ENCODE results near the gene HBG2. TPM values are rescaled to one million over a fixed set of nuclear protein-coding genes. Genes with fewer than 3 reads are reported as not detected.
"Not testable (repeated sequence)": the region's sequence is repeated elsewhere in the genome, so short reads cannot be mapped to it uniquely, and the experiment has no call there.

HBG2 gene
- total and polyA plus RNA-seq, 2 experiments from 2014 or later: not detected

GRCh38 chr11:5300251-5300650, 45.7 kb upstream of the HBG2 start:
- Histone ChIP-seq H3K9me2 (replicated peaks; ENCODE audit: insufficient read depth) (no peaks in the 10 kb centered on the region), H3K4me1 (ENCODE audit: insufficient read depth) (no peaks in the 10 kb centered on the region), H3K27ac (no peak overlapping the region), H3K27me3 (peaks cover 9% of the 10 kb centered on the region), H4K20me1 (ENCODE audit: insufficient read depth, poor library complexity, severe bottlenecking) (no peaks in the 10 kb centered on the region), H3K4me3 (no peak overlapping the region), H2AFZ (no peak overlapping the region), H3K36me3 (replicated peaks; ENCODE audit: insufficient read depth, low read depth) (peaks cover 3% of the 10 kb centered on the region), H3K79me2 (no peaks in the 10 kb centered on the region), H3K4me2 (no peak overlapping the region), H3K9me3 (ENCODE audit: low read depth) (no peaks in the 10 kb centered on the region)
- WGBS (ENCODE audit: low lambda C conversion rate, missing lambda C conversion rate): 56% methylated on average over 3 of the region's 3 CpGs
- TF ChIP-seq EZH2 (IDR thresholded peaks at IDR 0.05; ENCODE audit: borderline replicate concordance) (no peak), EZH2phosphoT487 (IDR thresholded peaks at IDR 0.05; ENCODE audit: low read depth, severe bottlenecking, unreplicated experiment) (no peak), CTCF (IDR thresholded peaks at IDR 0.05; ENCODE audit: poor library complexity) (no peak)
- DNase-seq (ENCODE audit: low spot score): no peak

- TF ChIP-seq EZH2phosphoT487 (IDR thresholded peaks at IDR 0.05; ENCODE audit: low read depth, severe bottlenecking, unreplicated experiment) (no peak), CTCF (IDR thresholded peaks at IDR 0.05; ENCODE audit: poor library complexity) (no peak), EZH2 (IDR thresholded peaks at IDR 0.05; ENCODE audit: borderline replicate concordance) (no peak)
- no peak overlapping the region for H2AFZ ChIP-seq
- H3K27me3 ChIP-seq: peaks cover 9% of the 10 kb centered on the region
- H3K4me1 ChIP-seq (ENCODE audit: insufficient read depth): no peaks in the 10 kb centered on the region
- no peaks in the 10 kb centered on the region for H3K9me3 ChIP-seq (ENCODE audit: low read depth)
- H4K20me1 ChIP-seq (ENCODE audit: insufficient read depth, poor library complexity, severe bottlenecking): no peaks in the 10 kb centered on the region
- no peaks in the 10 kb centered on the region for H3K9me2 ChIP-seq (replicated peaks; ENCODE audit: insufficient read depth)
- no peaks in the 10 kb centered on the region for H3K79me2 ChIP-seq
- H3K27ac ChIP-seq: no peak overlapping the region
- WGBS (ENCODE audit: low lambda C conversion rate, missing lambda C conversion rate): 36% methylated on average over 1 of the region's 1 CpG
- H3K4me2 ChIP-seq: no peak overlapping the region
- peaks cover 3% of the 10 kb centered on the region for H3K36me3 ChIP-seq (replicated peaks; ENCODE audit: insufficient read depth, low read depth)
- no peak overlapping the region for H3K4me3 ChIP-seq
- no peak for DNase-seq (ENCODE audit: low spot score)
Observed at GRCh38 chr11:5298451-5298850, 43.9 kb upstream of the HBG2 start.

GRCh38 chr11:5297721-5298323, 43.2 kb upstream of the HBG2 start:
- Histone ChIP-seq H3K4me2 (no peak overlapping the region), H3K36me3 (replicated peaks; ENCODE audit: insufficient read depth, low read depth) (peaks cover 3% of the 10 kb centered on the region), H3K27me3 (peaks cover 9% of the 10 kb centered on the region), H4K20me1 (ENCODE audit: insufficient read depth, poor library complexity, severe bottlenecking) (no peaks in the 10 kb centered on the region), H3K27ac (no peak overlapping the region), H3K9me3 (ENCODE audit: low read depth) (no peaks in the 10 kb centered on the region), H3K4me3 (no peak overlapping the region), H3K4me1 (ENCODE audit: insufficient read depth) (no peaks in the 10 kb centered on the region), H3K9me2 (replicated peaks; ENCODE audit: insufficient read depth) (no peaks in the 10 kb centered on the region), H3K79me2 (no peaks in the 10 kb centered on the region), H2AFZ (no peak overlapping the region)
- no peak for DNase-seq (ENCODE audit: low spot score)
- TF ChIP-seq EZH2 (IDR thresholded peaks at IDR 0.05; ENCODE audit: borderline replicate concordance) (no peak), CTCF (IDR thresholded peaks at IDR 0.05; ENCODE audit: poor library complexity) (no peak)
- 72% methylated on average over 4 of the region's 4 CpGs for WGBS (ENCODE audit: low lambda C conversion rate, missing lambda C conversion rate)

- H4K20me1 ChIP-seq (ENCODE audit: insufficient read depth, poor library complexity, severe bottlenecking); H3K36me3 ChIP-seq (replicated peaks; ENCODE audit: insufficient read depth, low read depth); H3K79me2 ChIP-seq; H3K4me3 ChIP-seq; H3K27ac ChIP-seq; DNase-seq (ENCODE audit: low spot score); H3K27me3 ChIP-seq; H3K9me3 ChIP-seq (ENCODE audit: low read depth); H2AFZ ChIP-seq; H3K9me2 ChIP-seq (replicated peaks; ENCODE audit: insufficient read depth); H3K4me1 ChIP-seq (ENCODE audit: insufficient read depth); H3K4me2 ChIP-seq: not testable (repeated sequence)
- WGBS (ENCODE audit: low lambda C conversion rate, missing lambda C conversion rate): 96% methylated on average over 40 of the region's 41 CpGs
Observed at GRCh38 chr11:5294342-5294995, 39.9 kb upstream of the HBG2 start.
